Stimulated activated CD4-positive, alpha-beta T cell treated with anti-CD3 and anti-CD28 coated beads, TNF-alpha, amount 100 ng/mL, for 1 hour (primary cell): ENCODE data around the gene PTPN7.
"Not testable (repeated sequence)": the region's sequence is repeated elsewhere in the genome, so short reads cannot be mapped to it uniquely, and the experiment has no call there.

Source experiments
- DNase-seq, 3 donors: peaks; one replicate each; pipeline ENCODE4 v3.0.0-alpha.2; 2020; ENCODE audit warnings: low read depth in 3 of 3, low spot score in 1 of 3

The PTPN7 gene

GRCh38 chr1:202152399-202152798 is 8.0 kb downstream of the PTPN7 start:
- DNase-seq, result no peak

GRCh38 chr1:202151045-202151444 is 9.4 kb downstream of the PTPN7 start:
- DNase-seq, result no peak

DNA sequence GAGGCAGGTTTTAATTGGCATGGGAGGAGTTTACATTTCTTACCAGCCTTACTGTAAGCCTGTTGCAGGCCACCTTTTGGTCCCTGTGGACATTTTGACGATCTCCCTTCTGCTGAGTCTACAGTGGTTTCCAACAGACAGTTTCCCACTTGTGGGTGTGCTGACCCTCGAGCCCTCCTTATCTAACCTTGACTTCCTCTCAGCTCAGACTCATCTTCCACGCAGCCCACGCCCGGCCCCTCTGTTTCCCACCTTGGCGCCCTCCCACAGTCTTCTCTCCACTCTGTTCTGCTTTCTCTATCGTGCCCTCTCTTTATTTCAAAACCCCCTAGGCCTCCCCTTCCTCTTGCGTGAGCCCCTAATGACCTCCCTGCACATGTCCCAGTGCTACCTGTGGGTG is 9.8 kb downstream of the PTPN7 start:
- DNase-seq, result no peak

GRCh38 chr1:202150187-202150586 is 10.2 kb downstream of the PTPN7 start:
- DNase-seq, result no peak

DNA sequence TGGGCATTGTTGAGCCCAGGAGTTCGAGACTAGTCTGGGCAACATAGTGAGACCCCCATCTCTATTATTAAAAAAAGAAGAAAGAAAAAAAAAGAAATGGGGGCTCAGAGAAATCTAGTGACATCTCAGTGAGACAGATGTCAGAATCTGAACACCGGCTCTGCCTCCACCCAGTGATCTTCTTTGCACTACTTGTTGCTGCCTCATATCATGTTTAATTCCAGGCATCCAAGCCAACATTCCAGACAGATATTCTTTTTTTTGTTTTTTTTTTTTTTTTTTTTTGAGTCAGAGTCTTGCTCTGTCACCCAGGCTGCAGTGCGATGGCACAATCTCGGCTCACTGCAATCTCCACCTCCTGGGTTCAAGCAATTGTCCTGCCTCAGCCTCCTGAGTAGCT is 10.8 kb downstream of the PTPN7 start:
- DNase-seq, result no peak

- no peak for DNase-seq
Measured at GRCh38 chr1:202148391-202148790, 12.0 kb downstream of the PTPN7 start.

DNA sequence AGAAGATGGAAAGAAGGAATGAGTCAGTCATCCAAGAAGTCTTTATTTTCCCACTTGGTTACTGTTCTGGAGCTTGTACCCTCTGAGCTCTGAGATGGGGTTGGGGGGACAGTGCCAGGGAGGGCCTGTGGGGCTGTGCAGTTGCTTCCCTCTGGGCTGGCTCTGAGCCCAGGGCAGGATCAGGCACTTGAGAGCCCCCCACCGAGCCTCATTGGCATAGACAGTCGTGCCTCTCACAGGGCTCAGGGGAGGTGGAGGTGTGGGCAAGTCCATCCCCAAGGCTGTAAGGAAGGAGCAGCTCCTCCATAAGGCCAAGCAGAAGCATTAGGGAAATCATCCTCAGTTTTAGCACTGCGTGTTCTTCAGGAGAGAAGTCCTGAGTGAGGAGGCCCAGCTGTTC is 13.4 kb downstream of the PTPN7 start:
- DNase-seq, result no peak

- DNase-seq, result no peak
Measured at GRCh38 chr1:202146279-202146678, 14.1 kb downstream of the PTPN7 start.

GRCh38 chr1:202145744-202146140 is 14.7 kb downstream of the PTPN7 start:
- DNase-seq, result not testable (repeated sequence)

DNA sequence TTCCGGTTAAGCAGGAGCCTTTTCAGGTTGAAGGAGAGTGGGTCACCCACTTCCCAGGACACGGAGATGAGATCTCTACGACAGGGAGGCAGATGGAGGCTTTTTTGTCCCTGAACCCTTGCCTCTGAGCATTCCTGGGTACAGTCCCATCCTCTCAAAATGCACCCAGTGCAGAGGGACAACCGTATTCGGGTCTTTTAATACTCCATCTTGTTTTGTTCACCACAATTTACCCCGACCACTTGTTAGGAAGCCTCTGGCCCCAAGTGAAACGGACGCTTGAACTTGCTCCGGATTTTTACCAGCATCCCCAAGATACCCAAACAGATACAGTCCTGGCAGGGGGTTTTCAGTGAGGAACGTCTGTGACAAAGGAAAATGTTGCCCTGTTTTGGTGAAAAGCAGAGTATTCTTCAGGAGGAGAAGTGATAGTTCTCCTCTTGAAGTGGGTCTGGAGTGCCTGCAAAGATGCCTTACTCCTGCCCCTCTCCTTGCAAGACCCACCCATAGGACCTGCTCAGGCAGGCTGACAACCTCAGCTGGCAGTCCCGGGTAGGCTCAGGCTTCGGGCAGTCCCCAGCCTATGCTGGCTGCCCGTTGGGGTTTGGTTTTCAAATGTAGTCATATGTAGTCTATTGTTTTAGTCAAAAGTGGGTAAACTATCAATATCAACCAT is 15.2 kb downstream of the PTPN7 start:
- no peak for DNase-seq

- DNase-seq, result peak in 2 of 3 donors; percentile 39 to 58
Measured at GRCh38 chr1:202144402-202145067, 15.9 kb downstream of the PTPN7 start, which contains the start of gene ARL8A. ARL8A (minus strand) TSS chr1:202144737; CDS start chr1:202144572, 165 bp downstream.

GRCh38 chr1:202143768-202144401 is 16.5 kb downstream of the PTPN7 start:
- DNase-seq, result no peak

DNA sequence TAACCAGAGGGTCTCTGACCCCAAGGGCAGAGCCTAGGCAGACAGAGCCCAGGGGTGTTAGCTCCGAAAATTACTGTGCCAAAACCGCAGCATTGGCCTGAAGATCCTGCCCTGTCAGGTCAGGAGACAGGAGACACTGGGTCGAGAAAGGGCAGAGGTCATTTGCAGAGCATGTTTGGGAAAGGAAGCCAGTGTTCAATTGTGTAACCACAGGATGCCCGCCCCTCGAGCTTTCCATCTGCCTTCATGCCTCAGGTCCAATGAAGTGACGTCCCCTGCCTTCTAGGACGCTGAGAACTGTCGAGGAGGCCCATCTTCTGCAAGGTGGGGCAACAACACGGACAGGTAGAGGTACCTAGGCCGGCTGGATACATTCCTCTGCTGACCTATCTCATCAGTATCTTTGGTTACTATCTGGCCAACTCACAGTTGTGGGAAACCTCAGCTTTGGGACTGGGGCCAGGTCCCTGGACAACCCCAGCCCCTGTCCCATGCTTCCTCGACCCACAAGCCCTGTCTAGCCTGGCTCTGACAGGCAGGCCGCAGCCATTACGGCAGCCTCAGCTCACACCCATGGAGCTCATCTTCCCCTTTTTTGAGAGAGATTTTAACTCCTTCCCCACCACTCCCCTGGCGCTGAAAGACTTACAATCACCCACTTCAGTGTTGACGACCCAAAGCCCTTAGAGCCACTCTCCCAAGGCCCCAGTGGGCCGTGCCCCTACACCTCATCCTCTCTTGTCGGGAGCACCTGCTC is 17.2 kb downstream of the PTPN7 start:
- no peak for DNase-seq

- not testable (repeated sequence) for DNase-seq
Measured at GRCh38 chr1:202141468-202141867, 18.9 kb downstream of the PTPN7 start.

- no peak for DNase-seq
Measured at GRCh38 chr1:202140833-202141232, 19.6 kb downstream of the PTPN7 start.

- peak; percentile 23 to 31 (median 25) for DNase-seq
Measured at GRCh38 chr1:202135221-202135721, 25.1 kb downstream of the PTPN7 start.

- no peak for DNase-seq
Measured at GRCh38 chr1:202134645-202135172, 25.7 kb downstream of the PTPN7 start.

DNA sequence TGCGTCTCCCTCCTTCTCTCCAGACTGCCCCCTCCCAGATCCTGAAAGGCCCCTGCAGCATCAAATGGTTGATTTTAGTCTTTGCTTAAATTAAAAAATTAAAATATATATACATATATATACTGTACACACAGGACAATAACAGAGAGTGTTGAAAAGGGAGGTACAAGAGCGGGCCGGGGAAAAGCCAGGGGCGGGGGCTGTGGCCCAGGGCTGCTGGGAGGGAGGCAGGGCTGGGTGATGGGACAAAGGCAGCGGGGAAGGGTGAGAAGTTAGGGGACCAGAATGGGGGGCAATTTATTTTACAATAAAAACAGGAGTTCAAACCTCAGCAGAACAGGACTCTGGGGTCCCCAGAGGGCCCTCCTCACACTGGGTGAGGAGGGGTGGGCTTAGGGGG is 26.4 kb downstream of the PTPN7 start:
- no peak for DNase-seq

DNA sequence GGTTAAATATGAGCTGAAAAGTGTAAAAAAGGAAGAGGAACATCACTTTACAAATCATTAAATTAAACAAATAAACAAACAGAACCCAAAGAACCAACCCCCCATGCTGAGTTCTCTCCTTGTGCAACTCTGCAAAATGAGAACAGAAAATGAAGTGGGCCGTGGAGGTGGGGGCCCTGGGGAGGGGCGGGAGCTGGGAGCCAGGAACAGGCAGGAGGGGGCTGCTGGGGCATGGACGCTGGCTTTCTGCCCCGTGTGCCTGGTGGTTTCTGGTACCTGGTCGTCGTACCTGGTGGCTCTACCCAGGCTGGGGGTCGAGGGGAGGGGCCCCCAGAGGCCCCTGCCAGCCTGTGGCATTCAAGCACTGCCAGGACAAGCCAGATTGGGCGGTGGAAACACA is 26.9 kb downstream of the PTPN7 start:
- no peak for DNase-seq

DNA sequence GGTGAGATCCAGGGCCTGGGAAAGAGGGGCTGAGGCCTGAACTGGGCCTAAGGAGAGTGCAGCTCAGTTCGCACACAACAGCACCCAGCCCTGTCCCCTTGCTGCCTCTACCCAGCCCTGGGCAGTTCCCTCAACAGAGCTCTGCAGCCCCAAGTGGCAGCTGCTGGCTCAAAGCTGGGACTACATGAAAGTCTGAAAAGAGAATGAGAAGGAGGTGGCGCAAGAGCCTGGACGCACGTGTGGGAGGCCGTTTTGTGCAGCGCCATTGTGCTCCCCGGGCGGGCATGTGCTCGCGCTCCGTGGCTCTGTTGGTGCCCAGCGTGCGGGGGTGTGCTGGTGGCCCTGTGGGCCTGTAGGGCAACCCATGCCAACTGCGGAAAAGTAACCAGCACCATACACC is 27.4 kb downstream of the PTPN7 start:
- no peak for DNase-seq
